Ascending aorta (tissue), 2 donors: Measurements from ENCODE around the gene SIAH3. TPM values are rescaled to one million over a fixed set of nuclear protein-coding genes. Genes with fewer than 3 reads are reported as not detected.

ENCODE experiments used
- DNase-seq, 2 donors: peaks; one replicate each; pipeline ENCODE4 v3.0.0-alpha.2; 2019; ENCODE audit warnings: low spot score in 2 of 2
- H3K27ac ChIP-seq, 2 donors: fragments of 200-600 bp; sonication (generic); one replicate each; pipeline ENCODE4 v1.5.1; 2016 to 2017; ENCODE audit warnings: mild to moderate bottlenecking in 1 of 2
- H3K27me3 ChIP-seq: fragments of 200-600 bp; sonication (generic); one replicate; pipeline ENCODE4 v1.5.1; 2017
- H3K36me3 ChIP-seq, 2 donors: fragments of 200-600 bp; sonication (generic); one replicate each; pipeline ENCODE4 v1.5.1; 2016
- H3K4me1 ChIP-seq, 2 donors: fragments of 200-600 bp; sonication (generic); one replicate each; pipeline ENCODE4 v1.5.1; 2016 to 2017; ENCODE audit warnings: mild to moderate bottlenecking in 1 of 2
- H3K4me3 ChIP-seq, 2 donors: fragments of 200-600 bp; sonication (generic); one replicate each; pipeline ENCODE4 v1.5.1; 2016 to 2017; ENCODE audit warnings: mild to moderate bottlenecking in 1 of 2
- H3K9me3 ChIP-seq, 2 donors: fragments of 200-600 bp; sonication (generic); one replicate each; pipeline ENCODE4 v1.5.1; 2016
- intact Hi-C: fragments of 100-400 bp; cut with DNase I; formaldehyde crosslinking; loops from one replicate; pipeline ENCODE4 v1.15.1; 2023
- total RNA-seq: library from RNA; depleted of rRNA; stranded (reverse); fragments of >200 nt; gene quantifications from one replicate; pipeline ENCODE4 v1.1.0, GENCODE V29; 2016
- TF ChIP-seq, protein P1 (sequence below), 3 experiments: fragments of 200-600 bp in 2 of 3; fragments of 450-650 bp in 1 of 3; sonication (generic) in 2 of 3; IDR thresholded peaks; one replicate each; pipeline ENCODE4 v1.5.1; 2016 to 2019; ENCODE audit warnings: antibody characterized with exemption in 3 of 3, mild to moderate bottlenecking in 1 of 3, moderate library complexity in 1 of 3

SIAH3 gene
- total RNA-seq, 1 donor from 2014 or later = not detected

DNA sequence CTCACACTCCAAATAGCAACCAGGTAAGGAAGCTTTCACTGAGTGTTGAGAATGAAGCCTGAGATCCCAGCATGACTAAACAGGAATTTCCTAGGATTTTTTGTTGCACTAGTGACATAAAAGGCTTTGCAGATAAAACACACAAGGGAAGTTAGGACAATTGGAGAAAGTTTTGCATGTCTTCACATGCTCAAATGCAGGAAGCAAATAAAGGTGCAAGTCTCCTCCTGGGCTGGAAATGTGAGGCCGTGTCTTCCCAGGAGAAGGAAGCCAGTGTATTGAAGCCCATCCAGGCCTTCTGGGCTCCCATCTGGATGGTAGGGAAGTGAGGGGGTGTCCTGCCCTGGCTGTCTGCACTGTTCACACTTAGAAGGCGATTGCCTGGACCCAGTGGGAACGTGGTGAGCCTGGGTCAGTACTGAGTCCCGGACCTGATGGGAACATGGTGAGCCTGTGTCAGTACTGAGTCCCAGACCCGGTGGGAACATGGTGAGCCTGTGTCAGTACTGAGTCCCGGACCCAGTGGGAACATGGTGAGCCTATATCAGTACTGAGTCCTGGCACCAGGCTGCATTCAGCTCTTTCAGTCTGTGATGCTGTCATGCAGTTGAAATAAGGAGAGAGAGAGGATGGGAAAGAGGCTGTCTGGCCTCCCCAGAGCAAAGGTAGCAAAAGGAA lies 38.7 kb downstream of the SIAH3 start:
- no peaks in the 10 kb centered on the region for H3K36me3 ChIP-seq
- TF ChIP-seq, protein P1, sequence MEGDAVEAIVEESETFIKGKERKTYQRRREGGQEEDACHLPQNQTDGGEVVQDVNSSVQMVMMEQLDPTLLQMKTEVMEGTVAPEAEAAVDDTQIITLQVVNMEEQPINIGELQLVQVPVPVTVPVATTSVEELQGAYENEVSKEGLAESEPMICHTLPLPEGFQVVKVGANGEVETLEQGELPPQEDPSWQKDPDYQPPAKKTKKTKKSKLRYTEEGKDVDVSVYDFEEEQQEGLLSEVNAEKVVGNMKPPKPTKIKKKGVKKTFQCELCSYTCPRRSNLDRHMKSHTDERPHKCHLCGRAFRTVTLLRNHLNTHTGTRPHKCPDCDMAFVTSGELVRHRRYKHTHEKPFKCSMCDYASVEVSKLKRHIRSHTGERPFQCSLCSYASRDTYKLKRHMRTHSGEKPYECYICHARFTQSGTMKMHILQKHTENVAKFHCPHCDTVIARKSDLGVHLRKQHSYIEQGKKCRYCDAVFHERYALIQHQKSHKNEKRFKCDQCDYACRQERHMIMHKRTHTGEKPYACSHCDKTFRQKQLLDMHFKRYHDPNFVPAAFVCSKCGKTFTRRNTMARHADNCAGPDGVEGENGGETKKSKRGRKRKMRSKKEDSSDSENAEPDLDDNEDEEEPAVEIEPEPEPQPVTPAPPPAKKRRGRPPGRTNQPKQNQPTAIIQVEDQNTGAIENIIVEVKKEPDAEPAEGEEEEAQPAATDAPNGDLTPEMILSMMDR (IDR thresholded peaks at IDR 0.05) = no peak
- no peaks in the 10 kb centered on the region for H3K4me1 ChIP-seq
- no peaks in the 10 kb centered on the region for H3K9me3 ChIP-seq
- H3K27ac ChIP-seq = no peak overlapping the region
- H3K4me3 ChIP-seq = no peak overlapping the region
- intact Hi-C loops = no loop called here
- H3K27me3 ChIP-seq = no peaks in the 10 kb centered on the region
- DNase-seq = peak in 1 of 2 donors; percentile 27

- no peaks in the 10 kb centered on the region for H3K36me3 ChIP-seq
Observed at GRCh38 chr13:45811891-45812694, 39.5 kb downstream of the SIAH3 start.

DNA sequence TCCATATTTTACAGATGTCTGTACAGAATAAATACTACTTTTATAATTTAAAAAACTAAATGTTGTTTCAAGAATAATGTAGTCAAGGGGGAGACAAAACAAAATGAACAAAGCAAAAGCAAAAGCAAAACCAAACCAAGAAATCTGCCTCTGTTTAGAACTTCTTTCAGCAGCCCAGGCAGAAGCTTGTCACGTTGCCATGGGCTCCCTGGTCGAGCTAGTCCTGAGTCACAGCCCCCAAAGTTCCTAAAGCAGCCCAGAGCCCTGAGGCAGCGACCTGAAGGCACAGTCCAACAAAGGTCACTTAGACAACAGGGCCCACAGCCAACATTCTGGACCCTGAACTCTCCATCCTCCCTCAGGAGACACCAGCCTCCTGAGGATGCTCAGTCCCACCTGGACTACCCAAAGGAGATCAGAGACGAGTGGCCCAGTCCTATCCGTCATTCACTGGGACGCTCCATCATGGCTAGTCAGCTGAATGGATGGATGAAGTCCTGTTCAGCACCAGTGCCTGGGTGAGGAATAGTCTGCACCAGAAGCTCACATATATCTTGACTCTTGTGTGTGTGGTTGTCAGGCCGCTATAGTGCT lies 41.7 kb downstream of the SIAH3 start:
- intact Hi-C loops = loop anchor here (5.0 kb wide), 1 partner anchor 352 kb away; no protein-coding TSS in a partner anchor
- Histone ChIP-seq H3K36me3 (no peaks in the 10 kb centered on the region), H3K9me3 (peaks cover 0 to 4% of the 10 kb centered on the region in 2 donors), H3K27ac (no peak overlapping the region), H3K27me3 (no peaks in the 10 kb centered on the region), H3K4me1 (no peaks in the 10 kb centered on the region), H3K4me3 (no peak overlapping the region)
- TF ChIP-seq, protein P1 (IDR thresholded peaks at IDR 0.05) = no peak
- peak in 1 of 2 donors; percentile 48 for DNase-seq

More at GRCh38 chr13:45811891-45812694, 39.5 kb downstream of the SIAH3 start:
- H3K27ac ChIP-seq = no peak overlapping the region
- intact Hi-C loops = no loop called here
- TF ChIP-seq, protein P1 (IDR thresholded peaks at IDR 0.05) = no peak
- peak in 1 of 2 donors; percentile 34 for DNase-seq
- no peak overlapping the region for H3K4me3 ChIP-seq
- no peaks in the 10 kb centered on the region for H3K4me1 ChIP-seq
- H3K9me3 ChIP-seq = no peaks in the 10 kb centered on the region
- no peaks in the 10 kb centered on the region for H3K27me3 ChIP-seq

- intact Hi-C loops = loop anchor here (5.0 kb wide), 1 partner anchor 353 kb away; no protein-coding TSS in a partner anchor
- peak in 1 of 2 donors; percentile 2 for DNase-seq
- TF ChIP-seq, protein P1 (IDR thresholded peaks at IDR 0.05) = no peak
- Histone ChIP-seq H3K36me3 (no peaks in the 10 kb centered on the region), H3K27ac (no peak overlapping the region), H3K27me3 (no peaks in the 10 kb centered on the region), H3K4me1 (no peaks in the 10 kb centered on the region), H3K4me3 (no peak overlapping the region), H3K9me3 (peaks cover 0 to 4% of the 10 kb centered on the region in 2 donors)
Observed at GRCh38 chr13:45808925-45809324, 42.6 kb downstream of the SIAH3 start.

DNA sequence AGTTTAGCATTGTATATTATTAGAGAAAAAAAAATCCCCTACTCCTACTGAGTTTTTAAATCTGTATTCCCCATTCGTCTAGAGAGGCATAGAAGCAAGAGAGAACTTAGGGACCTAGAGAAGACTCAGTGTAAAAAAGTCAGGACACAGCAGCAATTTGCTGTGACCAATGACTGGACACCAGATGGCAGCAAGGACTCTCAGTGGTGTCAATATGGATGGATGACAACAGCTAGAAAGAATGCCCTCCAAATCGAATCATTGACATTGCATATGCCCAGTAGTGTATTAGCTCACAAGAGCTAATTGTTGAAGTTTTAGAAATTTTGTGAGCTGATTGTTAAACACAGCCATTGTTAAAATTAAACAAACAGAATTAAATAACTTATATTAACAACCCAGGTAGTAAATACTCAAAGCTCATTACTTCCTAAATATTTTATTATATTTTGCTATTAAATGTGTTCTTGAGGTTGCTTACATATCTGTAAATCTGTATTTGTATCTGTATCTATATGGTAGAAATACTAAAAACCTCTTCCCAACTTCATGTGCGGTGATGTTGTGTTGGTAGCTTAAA lies 43.9 kb downstream of the SIAH3 start:
- H3K27ac ChIP-seq = no peak overlapping the region
- intact Hi-C loops = loop anchor here (5.0 kb wide), 1 partner anchor 355 kb away; no protein-coding TSS in a partner anchor
- TF ChIP-seq, protein P1 (IDR thresholded peaks at IDR 0.05) = peak in 2 of 3 experiments; percentile 7 to 38
- H3K36me3 ChIP-seq = no peaks in the 10 kb centered on the region
- H3K27me3 ChIP-seq = no peaks in the 10 kb centered on the region
- no peak overlapping the region for H3K4me3 ChIP-seq
- H3K4me1 ChIP-seq = no peaks in the 10 kb centered on the region
- DNase-seq = peak in 1 of 2 donors; percentile 30
- H3K9me3 ChIP-seq = peaks cover 0 to 4% of the 10 kb centered on the region in 2 donors
